Measurements from ENCODE around the gene CADM1. TPM values are rescaled to one million over a fixed set of nuclear protein-coding genes. Genes with fewer than 3 reads are reported as not detected.
A peak's percentile ranks its signal among the peaks of the same experiment; 100 is the strongest.

Gene CADM1
- total RNA-seq, 1 donor from 2014 or later = 51.1 TPM

GRCh38 chr11:115183136-115183535 lies 321.1 kb downstream of the CADM1 start:
- no peaks in the 10 kb centered on the region for H3K9me3 ChIP-seq (replicated peaks)
- H3K36me3 ChIP-seq = no peaks in the 10 kb centered on the region
- H3K27ac ChIP-seq (replicated peaks) = peak overlapping the region; percentile 38
- intact Hi-C loops (cut with micrococcal nuclease) = no loop called here
- peaks cover 22% of the 10 kb centered on the region for H3K4me1 ChIP-seq
- no peak overlapping the region for H3K4me3 ChIP-seq
- H3K27me3 ChIP-seq (ENCODE audit: low read depth) = no peaks in the 10 kb centered on the region
- TF ChIP-seq, protein P1, sequence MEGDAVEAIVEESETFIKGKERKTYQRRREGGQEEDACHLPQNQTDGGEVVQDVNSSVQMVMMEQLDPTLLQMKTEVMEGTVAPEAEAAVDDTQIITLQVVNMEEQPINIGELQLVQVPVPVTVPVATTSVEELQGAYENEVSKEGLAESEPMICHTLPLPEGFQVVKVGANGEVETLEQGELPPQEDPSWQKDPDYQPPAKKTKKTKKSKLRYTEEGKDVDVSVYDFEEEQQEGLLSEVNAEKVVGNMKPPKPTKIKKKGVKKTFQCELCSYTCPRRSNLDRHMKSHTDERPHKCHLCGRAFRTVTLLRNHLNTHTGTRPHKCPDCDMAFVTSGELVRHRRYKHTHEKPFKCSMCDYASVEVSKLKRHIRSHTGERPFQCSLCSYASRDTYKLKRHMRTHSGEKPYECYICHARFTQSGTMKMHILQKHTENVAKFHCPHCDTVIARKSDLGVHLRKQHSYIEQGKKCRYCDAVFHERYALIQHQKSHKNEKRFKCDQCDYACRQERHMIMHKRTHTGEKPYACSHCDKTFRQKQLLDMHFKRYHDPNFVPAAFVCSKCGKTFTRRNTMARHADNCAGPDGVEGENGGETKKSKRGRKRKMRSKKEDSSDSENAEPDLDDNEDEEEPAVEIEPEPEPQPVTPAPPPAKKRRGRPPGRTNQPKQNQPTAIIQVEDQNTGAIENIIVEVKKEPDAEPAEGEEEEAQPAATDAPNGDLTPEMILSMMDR (IDR thresholded peaks at IDR 0.05; ENCODE audit: borderline replicate concordance) = no peak
- no peak for DNase-seq

GRCh38 chr11:115182282-115182955 lies 321.8 kb downstream of the CADM1 start:
- Histone ChIP-seq H3K4me1 (peaks cover 22% of the 10 kb centered on the region), H3K9me3 (replicated peaks) (no peaks in the 10 kb centered on the region), H3K27ac (replicated peaks) (peak overlapping the region; percentile 38), H3K27me3 (ENCODE audit: low read depth) (no peaks in the 10 kb centered on the region), H3K4me3 (no peak overlapping the region), H3K36me3 (no peaks in the 10 kb centered on the region)
- intact Hi-C loops (cut with micrococcal nuclease) = no loop called here
- DNase-seq = no peak
- TF ChIP-seq, protein P1 (IDR thresholded peaks at IDR 0.05; ENCODE audit: borderline replicate concordance) = no peak

- no peak for DNase-seq
- Histone ChIP-seq H3K4me3 (no peak overlapping the region), H3K4me1 (peaks cover 22% of the 10 kb centered on the region), H3K36me3 (no peaks in the 10 kb centered on the region), H3K9me3 (replicated peaks) (no peaks in the 10 kb centered on the region), H3K27me3 (ENCODE audit: low read depth) (no peaks in the 10 kb centered on the region), H3K27ac (replicated peaks) (no peak overlapping the region)
- TF ChIP-seq, protein P1 (IDR thresholded peaks at IDR 0.05; ENCODE audit: borderline replicate concordance) = no peak
- intact Hi-C loops (cut with micrococcal nuclease) = no loop called here
Measured at GRCh38 chr11:115181538-115181937, 322.7 kb downstream of the CADM1 start.

DNA sequence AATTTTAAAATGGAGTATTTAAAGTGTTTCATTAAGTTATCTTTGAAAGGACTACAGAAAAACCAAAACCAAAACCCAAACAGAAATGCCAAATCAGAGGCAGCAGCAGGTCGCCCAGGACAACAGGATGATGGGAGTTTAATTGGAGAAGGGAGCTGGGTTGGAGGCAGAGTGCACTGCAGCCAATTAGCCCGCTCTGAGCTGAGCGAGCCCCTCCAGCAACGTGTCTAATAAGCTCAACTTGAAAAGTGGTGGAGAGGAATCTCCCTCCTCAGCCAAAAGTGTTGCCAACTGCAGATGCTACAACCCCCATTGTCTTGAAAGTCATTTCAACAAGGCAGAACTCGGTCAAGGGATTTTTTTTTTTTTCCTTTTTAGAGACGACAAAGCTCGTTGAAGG lies 323.9 kb downstream of the CADM1 start:
- Histone ChIP-seq H3K4me1 (peaks cover 18% of the 10 kb centered on the region), H3K27ac (replicated peaks) (no peak overlapping the region), H3K36me3 (no peaks in the 10 kb centered on the region), H3K27me3 (ENCODE audit: low read depth) (no peaks in the 10 kb centered on the region), H3K9me3 (replicated peaks) (no peaks in the 10 kb centered on the region), H3K4me3 (no peak overlapping the region)
- TF ChIP-seq, protein P1 (IDR thresholded peaks at IDR 0.05; ENCODE audit: borderline replicate concordance) = no peak
- intact Hi-C loops (cut with micrococcal nuclease) = no loop called here
- no peak for DNase-seq

DNA sequence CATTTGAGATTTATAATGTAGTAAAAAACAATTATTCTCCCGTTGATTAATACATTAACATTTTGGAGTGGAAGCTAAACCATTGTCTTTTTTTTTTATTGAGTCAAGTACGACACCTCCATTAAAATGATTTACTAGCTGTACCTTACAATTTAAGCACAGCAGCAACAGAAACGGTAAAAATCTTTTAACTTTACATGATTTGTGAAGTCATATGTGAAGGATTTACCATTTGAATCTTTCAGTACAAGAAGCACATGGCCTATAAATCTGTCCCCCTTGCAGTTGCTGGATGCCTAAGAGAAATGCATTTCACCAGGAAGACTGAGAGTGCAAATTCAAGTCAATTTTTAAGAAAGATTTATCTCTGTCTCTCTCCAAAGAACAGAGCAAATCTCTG lies 324.6 kb downstream of the CADM1 start:
- Histone ChIP-seq H3K27ac (replicated peaks) (no peak overlapping the region), H3K27me3 (ENCODE audit: low read depth) (no peaks in the 10 kb centered on the region), H3K36me3 (no peaks in the 10 kb centered on the region), H3K4me3 (no peak overlapping the region), H3K9me3 (replicated peaks) (no peaks in the 10 kb centered on the region), H3K4me1 (peaks cover 11% of the 10 kb centered on the region)
- no peak for DNase-seq
- intact Hi-C loops (cut with micrococcal nuclease) = no loop called here
- TF ChIP-seq, protein P1 (IDR thresholded peaks at IDR 0.05; ENCODE audit: borderline replicate concordance) = no peak
